ENCODE data around the gene SRRM1.
"Not testable (repeated sequence)": the region's sequence is repeated elsewhere in the genome, so short reads cannot be mapped to it uniquely, and the experiment has no call there.

Gene SRRM1

GRCh38 chr1:24721533-24721932 is 78.4 kb downstream of the SRRM1 start:
- no peak for DNase-seq (ENCODE audit: low read depth)

DNA sequence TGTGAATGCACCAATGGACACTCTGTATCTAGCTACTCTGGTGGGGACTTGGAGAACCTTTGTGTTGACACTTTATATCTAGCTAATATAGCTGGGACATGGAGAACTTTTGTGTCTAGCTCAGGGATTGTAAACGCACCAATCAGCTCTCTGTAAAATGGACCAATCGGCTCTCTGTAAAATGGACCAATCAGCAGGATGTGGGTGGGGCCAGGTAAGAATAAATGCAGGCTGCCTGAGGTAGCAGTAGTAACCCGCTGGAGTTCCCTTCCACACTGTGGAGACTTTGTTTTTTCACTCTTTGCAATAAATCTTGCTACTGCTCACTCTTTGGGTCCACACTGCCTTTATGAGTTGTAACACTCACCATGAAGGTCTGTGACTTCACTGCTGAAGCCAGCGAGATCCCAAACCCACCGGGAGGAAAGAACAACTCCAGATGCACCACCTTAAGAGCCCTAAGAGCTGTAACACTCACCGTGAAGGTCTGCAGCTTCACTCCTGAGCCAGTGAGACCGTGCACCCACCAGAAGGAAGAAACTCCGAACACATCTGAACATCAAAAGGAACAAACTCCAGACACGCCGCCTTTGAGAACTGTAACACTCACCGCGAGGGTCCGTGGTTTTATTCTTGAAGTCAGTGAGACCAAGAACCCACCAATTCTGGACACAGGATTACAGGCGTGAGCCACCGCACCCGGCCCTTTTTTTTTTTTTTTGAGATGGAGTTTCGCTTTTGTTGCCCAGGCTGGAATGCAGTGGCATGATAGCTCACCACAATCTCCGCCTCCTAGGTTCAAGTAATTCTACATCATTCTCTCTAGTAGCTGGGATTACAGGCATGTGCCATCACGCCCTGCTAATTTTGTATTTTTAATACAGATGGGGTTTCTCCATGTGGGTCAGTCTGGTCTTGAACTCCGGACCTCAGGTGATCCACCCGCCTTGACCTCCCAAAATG is 79.3 kb downstream of the SRRM1 start:
- DNase-seq (ENCODE audit: low read depth) = not testable (repeated sequence)

Data from HS-27A (cell line).